Measurements from ENCODE around the gene CES2. TPM values are rescaled to one million over a fixed set of nuclear protein-coding genes. Genes with fewer than 3 reads are reported as not detected.

The CES2 gene
- total RNA-seq, 5 donors from 2014 or later (not counting 1 experiment from before 2014, with no cell fraction given), result 35.3 to 56.5 (median 50.2) TPM

DNA sequence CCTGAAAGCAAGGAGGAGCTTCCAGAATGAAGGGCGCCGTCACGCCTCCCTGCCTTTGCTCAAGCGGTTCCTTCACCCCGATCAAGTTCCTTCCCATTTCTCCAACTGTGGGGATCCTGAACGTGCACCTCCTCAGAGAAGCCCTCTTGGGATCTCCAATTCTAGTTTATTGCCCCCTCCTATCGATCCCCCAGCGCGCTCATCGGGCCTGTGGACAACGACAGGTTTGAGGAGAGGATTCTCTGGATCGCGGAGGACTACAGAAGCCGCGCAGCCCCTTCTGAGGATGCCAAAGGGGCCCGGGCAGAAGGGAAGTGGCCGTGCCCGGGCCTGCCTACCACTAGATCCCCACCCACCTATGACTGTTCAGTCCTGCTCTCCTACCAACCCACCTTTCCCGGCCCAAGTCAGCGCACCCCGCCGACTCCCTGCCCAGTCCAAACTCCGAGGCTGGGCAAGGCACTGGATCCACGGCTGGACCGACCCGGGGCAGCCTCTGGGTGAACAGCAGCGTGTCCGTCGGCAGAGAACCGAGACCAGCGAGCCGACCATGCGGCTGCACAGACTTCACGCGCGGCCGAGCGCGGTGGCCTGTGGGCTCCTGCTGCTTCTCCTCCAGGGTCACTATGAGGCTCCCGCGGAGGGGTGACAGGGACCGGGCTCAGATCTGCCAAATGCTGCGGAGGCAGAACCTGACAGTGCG is 13.0 kb downstream of the CES2 start:
- peaks cover 8% of the 10 kb centered on the region for H3K36me3 Mint-ChIP-seq
- Histone ChIP-seq H3K9me3 (no peaks in the 10 kb centered on the region), H3K4me1 (ENCODE audit: control insufficient read depth in 1 of 2, extremely low read depth in 1 of 2, insufficient read depth in 2 of 2, low read length in 2 of 2) (peaks cover 5 to 23% of the 10 kb centered on the region in 2 experiments), H3K36me3 (ENCODE audit: control insufficient read depth in 2 of 2, extremely low read depth in 1 of 2, insufficient read depth in 1 of 2, low read length in 1 of 2) (peaks cover 0 to 4% of the 10 kb centered on the region in 2 donors), H3K27ac (ENCODE audit: low read length) (no peak overlapping the region), H3K4me3 (ENCODE audit: control insufficient read depth in 1 of 2, extremely low read depth in 1 of 2, low read length in 1 of 2) (peak overlapping the region; percentile 54 to 79), H3K27me3 (replicated peaks in 1 of 2; ENCODE audit: control insufficient read depth in 2 of 2, extremely low read depth in 1 of 2, insufficient read depth in 2 of 2, low read length in 1 of 2) (peaks cover 7 to 39% of the 10 kb centered on the region in 2 experiments)
- H3K27me3 Mint-ChIP-seq, result peaks cover 31 to 41% of the 10 kb centered on the region in 2 donors
- H3K27ac Mint-ChIP-seq, result no peak overlapping the region
- H3K4me3 Mint-ChIP-seq, result peak overlapping the region; percentile 84 to 87 (median 87)
- 1% methylated on average over 35 of the region's 44 CpGs for WGBS (ENCODE audit: insufficient coverage)
- DNase-seq (peak in 3 of 35 experiments; percentile 11 to 23 (median 19)), ATAC-seq (replicated peaks in 1 of 4) (peak; percentile 7 to 47 (median 26))
- H3K4me1 Mint-ChIP-seq, result peaks cover 17 to 25% (median 18%) of the 10 kb centered on the region in 3 donors
- H3K9me3 Mint-ChIP-seq, result peaks cover 0 to 4% (median 0%) of the 10 kb centered on the region in 3 donors
- ChIA-PET POLR2A (no interaction called here), CTCF (interaction anchor here in 1 of 2 donors (1.0 kb wide), 1 partner anchor 237 kb away, joined by 3 read pairs; no protein-coding TSS in a partner anchor)

DNA sequence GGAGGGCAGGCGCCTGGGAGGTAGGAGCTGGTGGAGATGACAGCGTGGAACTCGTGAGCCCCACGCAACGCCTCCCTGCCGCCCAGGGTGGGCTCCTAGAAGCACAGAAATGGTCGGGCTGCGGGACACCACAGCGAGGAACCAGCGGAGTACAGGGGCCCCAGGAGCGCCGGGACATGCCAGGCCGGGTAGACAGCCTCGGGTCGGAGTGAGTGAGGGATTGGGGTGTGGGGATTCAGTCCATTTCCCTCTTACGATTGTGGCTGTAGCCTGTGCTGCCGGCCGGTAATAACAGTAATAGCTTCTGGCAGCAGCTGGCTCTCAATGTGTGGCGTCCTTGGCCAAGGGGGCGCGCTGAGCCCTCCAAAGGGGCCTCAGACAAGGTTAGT is 13.5 kb downstream of the CES2 start:
- H3K27me3 Mint-ChIP-seq, result peaks cover 33 to 45% of the 10 kb centered on the region in 2 donors
- H3K27ac Mint-ChIP-seq, result no peak overlapping the region
- WGBS (ENCODE audit: insufficient coverage), result 27% methylated on average over 21 of the region's 21 CpGs
- Histone ChIP-seq H3K4me1 (ENCODE audit: control insufficient read depth in 1 of 2, extremely low read depth in 1 of 2, insufficient read depth in 2 of 2, low read length in 2 of 2) (peaks cover 5 to 23% of the 10 kb centered on the region in 2 experiments), H3K4me3 (ENCODE audit: control insufficient read depth in 1 of 2, extremely low read depth in 1 of 2, low read length in 1 of 2) (peak overlapping the region in 1 of 2 donors; percentile 79), H3K36me3 (ENCODE audit: control insufficient read depth in 2 of 2, extremely low read depth in 1 of 2, insufficient read depth in 1 of 2, low read length in 1 of 2) (no peaks in the 10 kb centered on the region), H3K27ac (ENCODE audit: low read length) (no peak overlapping the region), H3K27me3 (replicated peaks in 1 of 2; ENCODE audit: control insufficient read depth in 2 of 2, extremely low read depth in 1 of 2, insufficient read depth in 2 of 2, low read length in 1 of 2) (peaks cover 7 to 45% of the 10 kb centered on the region in 2 experiments), H3K9me3 (no peaks in the 10 kb centered on the region)
- H3K36me3 Mint-ChIP-seq, result peaks cover 8% of the 10 kb centered on the region
- ATAC-seq (replicated peaks in 1 of 4) (no peak), DNase-seq (no peak)
- peaks cover 0 to 4% (median 0%) of the 10 kb centered on the region in 3 donors for H3K9me3 Mint-ChIP-seq
- ChIA-PET CTCF (interaction anchor here (0.6 to 1.0 kb wide), 3 partner anchors 16 to 237 kb away, joined by 3 to 4 read pairs (median 3); no protein-coding TSS in a partner anchor), POLR2A (no interaction called here)
- H3K4me3 Mint-ChIP-seq, result peak overlapping the region; percentile 84 to 87 (median 87)
- H3K4me1 Mint-ChIP-seq, result peaks cover 18 to 26% (median 18%) of the 10 kb centered on the region in 3 donors

DNA sequence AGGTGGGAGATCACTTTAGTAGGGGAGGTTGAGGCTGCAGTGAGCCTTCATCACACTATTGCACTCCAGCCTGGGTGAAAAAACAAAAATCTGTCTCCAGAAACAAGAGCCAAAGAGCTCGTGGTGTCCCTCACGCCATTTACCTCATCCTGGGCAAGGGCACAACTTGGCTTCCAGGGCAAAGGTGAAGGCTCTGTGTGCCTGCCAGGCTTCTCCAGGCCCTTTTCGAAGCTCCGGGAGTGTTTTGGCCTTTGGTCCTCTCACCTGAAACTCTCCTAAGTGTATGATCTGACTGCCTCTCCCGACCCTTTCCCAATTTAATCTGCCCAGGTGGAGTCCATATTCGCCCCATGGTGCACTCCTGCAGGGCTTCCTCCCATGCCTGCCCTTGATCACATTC is 14.2 kb downstream of the CES2 start:
- ATAC-seq (replicated peaks in 1 of 4), result no peak
- Histone ChIP-seq H3K27me3 (replicated peaks in 1 of 2; ENCODE audit: control insufficient read depth in 2 of 2, extremely low read depth in 1 of 2, insufficient read depth in 2 of 2, low read length in 1 of 2) (peaks cover 7 to 47% of the 10 kb centered on the region in 2 experiments), H3K27ac (ENCODE audit: low read length) (no peak overlapping the region), H3K4me1 (ENCODE audit: control insufficient read depth in 1 of 2, extremely low read depth in 1 of 2, insufficient read depth in 2 of 2, low read length in 2 of 2) (peaks cover 5 to 25% of the 10 kb centered on the region in 2 experiments), H3K36me3 (ENCODE audit: control insufficient read depth in 2 of 2, extremely low read depth in 1 of 2, insufficient read depth in 1 of 2, low read length in 1 of 2) (no peaks in the 10 kb centered on the region), H3K9me3 (no peaks in the 10 kb centered on the region), H3K4me3 (ENCODE audit: control insufficient read depth in 1 of 2, extremely low read depth in 1 of 2, low read length in 1 of 2) (no peak overlapping the region)
- Mint-ChIP-seq H3K9me3 (peaks cover 0 to 4% (median 0%) of the 10 kb centered on the region in 3 donors), H3K36me3 (peaks cover 6% of the 10 kb centered on the region), H3K4me3 (peak overlapping the region in 2 of 3 donors; percentile 21 to 55), H3K27me3 (peaks cover 36 to 48% of the 10 kb centered on the region in 2 donors), H3K27ac (no peak overlapping the region), H3K4me1 (peaks cover 20 to 29% (median 21%) of the 10 kb centered on the region in 3 donors)
- POLR2A ChIA-PET, result no interaction called here
- CTCF ChIA-PET, result interaction anchor here (0.6 to 0.7 kb wide), 4 partner anchors 16 to 498 kb away, joined by 3 to 4 read pairs (median 3); no protein-coding TSS in a partner anchor
- 80% methylated on average over 5 of the region's 6 CpGs for WGBS (ENCODE audit: insufficient coverage)
- no peak for DNase-seq

GRCh38 chr16:66950437-66950836 is 15.1 kb downstream of the CES2 start:
- Histone ChIP-seq H3K36me3 (ENCODE audit: control insufficient read depth in 2 of 2, extremely low read depth in 1 of 2, insufficient read depth in 1 of 2, low read length in 1 of 2) (no peaks in the 10 kb centered on the region), H3K27ac (ENCODE audit: low read length) (no peak overlapping the region), H3K9me3 (no peaks in the 10 kb centered on the region), H3K4me1 (ENCODE audit: control insufficient read depth in 1 of 2, extremely low read depth in 1 of 2, insufficient read depth in 2 of 2, low read length in 2 of 2) (peaks cover 5 to 25% of the 10 kb centered on the region in 2 experiments), H3K4me3 (ENCODE audit: control insufficient read depth in 1 of 2, extremely low read depth in 1 of 2, low read length in 1 of 2) (no peak overlapping the region), H3K27me3 (replicated peaks in 1 of 2; ENCODE audit: control insufficient read depth in 2 of 2, extremely low read depth in 1 of 2, insufficient read depth in 2 of 2, low read length in 1 of 2) (peaks cover 7 to 47% of the 10 kb centered on the region in 2 experiments)
- H3K27me3 Mint-ChIP-seq, result peaks cover 36 to 48% of the 10 kb centered on the region in 2 donors
- peaks cover 6% of the 10 kb centered on the region for H3K36me3 Mint-ChIP-seq
- no peak for ATAC-seq (replicated peaks in 1 of 4)
- H3K4me1 Mint-ChIP-seq, result peaks cover 20 to 29% (median 21%) of the 10 kb centered on the region in 3 donors
- DNase-seq, result no peak
- ChIA-PET POLR2A (no interaction called here), CTCF (no interaction called here)
- no peak overlapping the region for H3K27ac Mint-ChIP-seq
- WGBS (ENCODE audit: insufficient coverage), result no CpG with 5 or more reads among the region's 2 CpGs
- H3K4me3 Mint-ChIP-seq, result no peak overlapping the region
- peaks cover 0 to 4% (median 0%) of the 10 kb centered on the region in 3 donors for H3K9me3 Mint-ChIP-seq

DNA sequence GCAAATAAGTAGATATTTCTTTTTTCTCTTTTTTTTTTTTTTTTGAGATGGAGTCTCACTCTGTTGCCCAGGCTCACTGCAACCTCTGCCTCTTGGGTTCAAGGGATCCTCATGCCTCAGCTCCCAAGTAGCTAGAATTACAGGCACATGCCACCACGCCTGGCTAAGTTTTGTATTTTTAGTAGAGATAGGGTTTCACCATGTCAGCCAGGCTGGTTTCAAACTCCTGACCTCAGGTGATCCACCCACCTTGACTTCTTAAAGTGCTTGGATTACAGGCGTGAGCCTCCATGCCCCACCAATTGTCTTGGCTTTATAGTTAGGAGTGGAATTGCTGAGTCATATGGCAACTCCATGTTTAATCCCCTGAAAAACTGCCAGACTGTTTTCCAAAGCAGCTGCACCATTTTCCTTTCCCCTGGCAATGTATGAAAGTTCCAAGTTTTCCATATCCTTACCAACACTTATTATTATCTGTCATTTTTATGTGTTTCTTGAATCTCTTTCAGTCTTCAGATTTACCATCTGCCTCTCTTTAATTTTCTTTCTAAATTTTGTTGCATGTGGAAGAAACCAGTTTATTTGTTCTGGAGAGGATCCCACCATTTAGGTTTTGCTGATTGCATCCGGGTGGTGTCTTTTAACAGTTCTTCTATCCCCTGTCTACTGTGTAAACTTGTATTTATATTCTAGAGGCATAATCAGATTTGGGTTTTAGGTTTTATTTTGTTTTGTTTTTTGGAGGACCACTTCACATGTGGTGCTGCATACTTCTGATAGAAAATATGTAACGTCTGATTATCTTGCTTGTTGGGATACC is 15.9 kb downstream of the CES2 start:
- 80% methylated on average over 1 of the region's 4 CpGs for WGBS (ENCODE audit: insufficient coverage)
- H3K9me3 ChIP-seq, result no peaks in the 10 kb centered on the region
- no peak for DNase-seq
- ChIA-PET POLR2A (no interaction called here), CTCF (no interaction called here)
- H3K4me3 Mint-ChIP-seq, result no peak overlapping the region
- ATAC-seq (replicated peaks in 1 of 4), result no peak
- H3K9me3 Mint-ChIP-seq, result peaks cover 0 to 4% (median 0%) of the 10 kb centered on the region in 3 donors
- no peaks in the 10 kb centered on the region for H3K36me3 ChIP-seq (ENCODE audit: control insufficient read depth in 2 of 2, extremely low read depth in 1 of 2, insufficient read depth in 1 of 2, low read length in 1 of 2)
- peaks cover 6% of the 10 kb centered on the region for H3K36me3 Mint-ChIP-seq
- no peak overlapping the region for H3K4me3 ChIP-seq (ENCODE audit: control insufficient read depth in 1 of 2, extremely low read depth in 1 of 2, low read length in 1 of 2)
- H3K27me3 Mint-ChIP-seq, result peaks cover 36 to 48% of the 10 kb centered on the region in 2 donors
- no peak overlapping the region for H3K27ac ChIP-seq (ENCODE audit: low read length)
- H3K4me1 Mint-ChIP-seq, result peaks cover 20 to 29% (median 21%) of the 10 kb centered on the region in 3 donors
- H3K27ac Mint-ChIP-seq, result no peak overlapping the region
- H3K27me3 ChIP-seq (replicated peaks in 1 of 2; ENCODE audit: control insufficient read depth in 2 of 2, extremely low read depth in 1 of 2, insufficient read depth in 2 of 2, low read length in 1 of 2), result peaks cover 7 to 47% of the 10 kb centered on the region in 2 experiments
- peaks cover 5 to 25% of the 10 kb centered on the region in 2 experiments for H3K4me1 ChIP-seq (ENCODE audit: control insufficient read depth in 1 of 2, extremely low read depth in 1 of 2, insufficient read depth in 2 of 2, low read length in 2 of 2)

Data from T-cell (primary cell).